Stimulated activated CD4-positive, alpha-beta T cell treated with anti-CD3 and anti-CD28 coated beads, TNF-alpha, amount 100 ng/mL, for 24 hours (primary cell): ENCODE results near the gene TPP2.

Experiments
- DNase-seq, 3 experiments: peaks; one replicate each; pipeline ENCODE4 v3.0.0-alpha.2; 2020; ENCODE audit warnings: low read depth in 3 of 3

Gene TPP2

GRCh38 chr13:102596147-102597028 lies at the start of gene TPP2:
Gene TPP2 (plus strand): TSS chr13:102596986. CDS start chr13:102597039, 53 bp downstream.
- peak; percentile 97 to 99 (median 98) for DNase-seq

- no peak for DNase-seq
Observed at GRCh38 chr13:102548811-102549210, 48.0 kb upstream of the TPP2 start.

- DNase-seq, result no peak
Observed at GRCh38 chr13:102550507-102550906, 46.3 kb upstream of the TPP2 start.

- no peak for DNase-seq
Observed at GRCh38 chr13:102555914-102556553, 40.8 kb upstream of the TPP2 start.

GRCh38 chr13:102556806-102557205 lies 40.0 kb upstream of the TPP2 start:
- DNase-seq, result no peak

GRCh38 chr13:102558029-102558428 lies 38.8 kb upstream of the TPP2 start:
- no peak for DNase-seq

- no peak for DNase-seq
Observed at GRCh38 chr13:102561933-102562332, 34.9 kb upstream of the TPP2 start.

GRCh38 chr13:102563267-102563666 lies 33.5 kb upstream of the TPP2 start:
- DNase-seq, result no peak

- no peak for DNase-seq
Observed at GRCh38 chr13:102564564-102564963, 32.2 kb upstream of the TPP2 start.

GRCh38 chr13:102566513-102566912 lies 30.3 kb upstream of the TPP2 start:
- DNase-seq, result no peak

- no peak for DNase-seq
Observed at GRCh38 chr13:102567857-102568256, 28.9 kb upstream of the TPP2 start.

GRCh38 chr13:102569488-102569887 lies 27.3 kb upstream of the TPP2 start:
- DNase-seq, result no peak

GRCh38 chr13:102571075-102571474 lies 25.7 kb upstream of the TPP2 start:
- DNase-seq, result no peak

- no peak for DNase-seq
Observed at GRCh38 chr13:102572323-102572722, 24.5 kb upstream of the TPP2 start.

- peak in 1 of 3 experiments; percentile 21 for DNase-seq
Observed at GRCh38 chr13:102580552-102581169, 16.1 kb upstream of the TPP2 start.

GRCh38 chr13:102582256-102582655 lies 14.5 kb upstream of the TPP2 start:
- no peak for DNase-seq

GRCh38 chr13:102584434-102584833 lies 12.4 kb upstream of the TPP2 start:
- no peak for DNase-seq

GRCh38 chr13:102586615-102587014 lies 10.2 kb upstream of the TPP2 start:
- no peak for DNase-seq

GRCh38 chr13:102587916-102588315 lies 8.9 kb upstream of the TPP2 start:
- no peak for DNase-seq

- no peak for DNase-seq
Observed at GRCh38 chr13:102589301-102589822, 7.4 kb upstream of the TPP2 start.

GRCh38 chr13:102591988-102592781 lies 4.6 kb upstream of the TPP2 start:
- peak; percentile 55 to 79 (median 75) for DNase-seq

GRCh38 chr13:102593466-102593865 lies 3.3 kb upstream of the TPP2 start:
- no peak for DNase-seq
